ENCODE results near the gene NPC1.

DNA sequence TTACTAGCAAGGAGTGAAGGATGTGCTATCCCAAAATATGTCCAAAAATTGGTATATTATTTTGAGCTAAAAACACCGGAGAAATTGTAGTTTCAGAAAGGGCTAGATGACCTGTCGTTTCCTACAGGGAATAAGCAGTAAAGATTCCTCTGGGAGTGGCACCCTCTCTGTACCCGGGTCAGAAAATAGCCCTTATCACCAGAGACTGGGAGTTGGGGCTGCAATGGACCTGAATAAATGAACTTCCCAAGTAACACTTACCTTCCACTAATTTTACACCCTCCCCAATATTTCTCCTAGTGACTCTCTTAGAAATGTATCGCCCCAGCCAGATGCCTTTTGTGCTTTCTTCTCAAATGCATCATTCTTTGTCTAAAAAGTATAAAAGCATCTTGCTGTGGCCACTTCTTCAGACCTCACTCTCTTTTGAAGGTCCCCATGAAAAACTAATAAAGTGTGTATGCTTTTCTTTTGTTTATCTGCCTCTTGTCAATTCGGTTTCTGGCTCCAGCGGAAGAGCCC, 83.7 kb downstream of the NPC1 start:
- TF ChIP-seq, protein P1, sequence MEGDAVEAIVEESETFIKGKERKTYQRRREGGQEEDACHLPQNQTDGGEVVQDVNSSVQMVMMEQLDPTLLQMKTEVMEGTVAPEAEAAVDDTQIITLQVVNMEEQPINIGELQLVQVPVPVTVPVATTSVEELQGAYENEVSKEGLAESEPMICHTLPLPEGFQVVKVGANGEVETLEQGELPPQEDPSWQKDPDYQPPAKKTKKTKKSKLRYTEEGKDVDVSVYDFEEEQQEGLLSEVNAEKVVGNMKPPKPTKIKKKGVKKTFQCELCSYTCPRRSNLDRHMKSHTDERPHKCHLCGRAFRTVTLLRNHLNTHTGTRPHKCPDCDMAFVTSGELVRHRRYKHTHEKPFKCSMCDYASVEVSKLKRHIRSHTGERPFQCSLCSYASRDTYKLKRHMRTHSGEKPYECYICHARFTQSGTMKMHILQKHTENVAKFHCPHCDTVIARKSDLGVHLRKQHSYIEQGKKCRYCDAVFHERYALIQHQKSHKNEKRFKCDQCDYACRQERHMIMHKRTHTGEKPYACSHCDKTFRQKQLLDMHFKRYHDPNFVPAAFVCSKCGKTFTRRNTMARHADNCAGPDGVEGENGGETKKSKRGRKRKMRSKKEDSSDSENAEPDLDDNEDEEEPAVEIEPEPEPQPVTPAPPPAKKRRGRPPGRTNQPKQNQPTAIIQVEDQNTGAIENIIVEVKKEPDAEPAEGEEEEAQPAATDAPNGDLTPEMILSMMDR (IDR thresholded peaks at IDR 0.05): no peak; the same call in 1 of the 2 replicates
- TF ChIP-seq TCF7L2 (IDR thresholded peaks at IDR 0.05; ENCODE audit: low read depth, low read length): no peak
- TF ChIP-seq POLR2AphosphoS5 (IDR thresholded peaks at IDR 0.05; ENCODE audit: low read depth, low read length): no peak
- no peak for TF ChIP-seq SIN3A (IDR thresholded peaks at IDR 0.05; ENCODE audit: borderline replicate concordance, insufficient read depth, low read depth, low read length)
- TF ChIP-seq, protein P2, sequence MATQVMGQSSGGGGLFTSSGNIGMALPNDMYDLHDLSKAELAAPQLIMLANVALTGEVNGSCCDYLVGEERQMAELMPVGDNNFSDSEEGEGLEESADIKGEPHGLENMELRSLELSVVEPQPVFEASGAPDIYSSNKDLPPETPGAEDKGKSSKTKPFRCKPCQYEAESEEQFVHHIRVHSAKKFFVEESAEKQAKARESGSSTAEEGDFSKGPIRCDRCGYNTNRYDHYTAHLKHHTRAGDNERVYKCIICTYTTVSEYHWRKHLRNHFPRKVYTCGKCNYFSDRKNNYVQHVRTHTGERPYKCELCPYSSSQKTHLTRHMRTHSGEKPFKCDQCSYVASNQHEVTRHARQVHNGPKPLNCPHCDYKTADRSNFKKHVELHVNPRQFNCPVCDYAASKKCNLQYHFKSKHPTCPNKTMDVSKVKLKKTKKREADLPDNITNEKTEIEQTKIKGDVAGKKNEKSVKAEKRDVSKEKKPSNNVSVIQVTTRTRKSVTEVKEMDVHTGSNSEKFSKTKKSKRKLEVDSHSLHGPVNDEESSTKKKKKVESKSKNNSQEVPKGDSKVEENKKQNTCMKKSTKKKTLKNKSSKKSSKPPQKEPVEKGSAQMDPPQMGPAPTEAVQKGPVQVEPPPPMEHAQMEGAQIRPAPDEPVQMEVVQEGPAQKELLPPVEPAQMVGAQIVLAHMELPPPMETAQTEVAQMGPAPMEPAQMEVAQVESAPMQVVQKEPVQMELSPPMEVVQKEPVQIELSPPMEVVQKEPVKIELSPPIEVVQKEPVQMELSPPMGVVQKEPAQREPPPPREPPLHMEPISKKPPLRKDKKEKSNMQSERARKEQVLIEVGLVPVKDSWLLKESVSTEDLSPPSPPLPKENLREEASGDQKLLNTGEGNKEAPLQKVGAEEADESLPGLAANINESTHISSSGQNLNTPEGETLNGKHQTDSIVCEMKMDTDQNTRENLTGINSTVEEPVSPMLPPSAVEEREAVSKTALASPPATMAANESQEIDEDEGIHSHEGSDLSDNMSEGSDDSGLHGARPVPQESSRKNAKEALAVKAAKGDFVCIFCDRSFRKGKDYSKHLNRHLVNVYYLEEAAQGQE (IDR thresholded peaks at IDR 0.05; ENCODE audit: insufficient read depth in 1 of 2, low read depth in 2 of 2, low read length in 1 of 2): no peak

All from Panc1 (cell line).